DND-41 (cell line): Measurements from ENCODE around the gene NDUFS7.

Experiments used
- EZH2 ChIP-seq: IDR thresholded peaks from 3 replicates; pipeline ENCODE4 v1.6.1; 2012; ENCODE audit warnings: borderline replicate concordance, low read depth, mild to moderate bottlenecking, moderate library complexity, low read length, inconsistent platforms; ENCODE audit not compliant: severe bottlenecking
- TF ChIP-seq, protein P1 (sequence below): IDR thresholded peaks from 2 replicates; pipeline ENCODE4 v1.5.1; 2012; ENCODE audit warnings: borderline replicate concordance, low read length, moderate library complexity, mild to moderate bottlenecking; ENCODE audit not compliant: poor library complexity, severe bottlenecking; ENCODE audit errors: extremely low read depth

DNA sequence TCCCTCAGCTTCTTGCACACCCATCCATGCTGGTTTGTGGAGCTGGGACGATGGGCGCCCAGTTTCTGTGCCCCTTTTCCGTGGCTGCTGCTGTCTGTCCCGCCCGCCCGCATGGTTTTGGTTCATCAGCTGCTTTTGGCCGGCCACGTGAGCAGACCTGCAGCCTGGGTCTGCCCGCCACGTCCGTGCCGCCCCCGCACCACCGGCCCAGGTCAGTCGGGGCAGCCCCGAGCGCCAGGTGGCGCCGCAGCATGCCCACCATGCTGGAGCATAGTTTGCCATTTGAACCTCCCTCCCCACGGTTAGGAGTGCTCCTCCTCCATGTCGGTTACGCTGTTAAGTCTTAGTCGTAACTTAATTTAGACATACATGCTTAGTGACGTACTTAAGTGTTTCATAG, 39.2 kb downstream of the NDUFS7 start:
- TF ChIP-seq, protein P1, sequence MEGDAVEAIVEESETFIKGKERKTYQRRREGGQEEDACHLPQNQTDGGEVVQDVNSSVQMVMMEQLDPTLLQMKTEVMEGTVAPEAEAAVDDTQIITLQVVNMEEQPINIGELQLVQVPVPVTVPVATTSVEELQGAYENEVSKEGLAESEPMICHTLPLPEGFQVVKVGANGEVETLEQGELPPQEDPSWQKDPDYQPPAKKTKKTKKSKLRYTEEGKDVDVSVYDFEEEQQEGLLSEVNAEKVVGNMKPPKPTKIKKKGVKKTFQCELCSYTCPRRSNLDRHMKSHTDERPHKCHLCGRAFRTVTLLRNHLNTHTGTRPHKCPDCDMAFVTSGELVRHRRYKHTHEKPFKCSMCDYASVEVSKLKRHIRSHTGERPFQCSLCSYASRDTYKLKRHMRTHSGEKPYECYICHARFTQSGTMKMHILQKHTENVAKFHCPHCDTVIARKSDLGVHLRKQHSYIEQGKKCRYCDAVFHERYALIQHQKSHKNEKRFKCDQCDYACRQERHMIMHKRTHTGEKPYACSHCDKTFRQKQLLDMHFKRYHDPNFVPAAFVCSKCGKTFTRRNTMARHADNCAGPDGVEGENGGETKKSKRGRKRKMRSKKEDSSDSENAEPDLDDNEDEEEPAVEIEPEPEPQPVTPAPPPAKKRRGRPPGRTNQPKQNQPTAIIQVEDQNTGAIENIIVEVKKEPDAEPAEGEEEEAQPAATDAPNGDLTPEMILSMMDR: no peak
- no peak for TF ChIP-seq EZH2
